ENCODE measurements around the gene TSPAN11. TPM values are rescaled to one million over a fixed set of nuclear protein-coding genes. Genes with fewer than 3 reads are reported as not detected.

TSPAN11 gene
- total and polyA plus RNA-seq, 2 experiments from 2014 or later = 2.1 to 6.0 TPM

GRCh38 chr12:31002361-31002725 is 75.8 kb downstream of the TSPAN11 start:
- TF ChIP-seq EZH2phosphoT487 (IDR thresholded peaks at IDR 0.05; ENCODE audit: unreplicated experiment) = no peak
- Mint-ChIP-seq H3K36me3 (ENCODE audit: low read depth) (no peaks in the 10 kb centered on the region), H3K27ac (no peak overlapping the region), H3K4me1 (peaks cover 8% of the 10 kb centered on the region), H3K27me3 (ENCODE audit: insufficient read depth, low read depth, poor library complexity) (peaks cover 27% of the 10 kb centered on the region), H3K4me3 (no peak overlapping the region), H3K9me3 (no peaks in the 10 kb centered on the region)
- Histone ChIP-seq H3F3A (replicated peaks; ENCODE audit: low read depth) (no peaks in the 10 kb centered on the region), H3K9me2 (ENCODE audit: insufficient read depth) (no peaks in the 10 kb centered on the region), H3K4me1 (ENCODE audit: insufficient read depth) (no peaks in the 10 kb centered on the region), H3K27me3 (ENCODE audit: insufficient read depth) (no peaks in the 10 kb centered on the region), H3K79me2 (replicated peaks; ENCODE audit: insufficient read depth) (no peaks in the 10 kb centered on the region), H3K27ac (ENCODE audit: low read depth) (no peak overlapping the region), H4K20me1 (replicated peaks; ENCODE audit: insufficient read depth) (no peaks in the 10 kb centered on the region), H3K36me3 (ENCODE audit: insufficient read depth) (no peaks in the 10 kb centered on the region), H2AFZ (no peak overlapping the region), H3K4me2 (no peak overlapping the region), H3K4me3 (no peak overlapping the region)
- ATAC-seq = no peak
- DNase-seq (ENCODE audit: low spot score) = no peak

- Mint-ChIP-seq H3K4me3 (no peak overlapping the region), H3K9me3 (no peaks in the 10 kb centered on the region), H3K27me3 (ENCODE audit: insufficient read depth, low read depth, poor library complexity) (peaks cover 26% of the 10 kb centered on the region), H3K36me3 (ENCODE audit: low read depth) (no peaks in the 10 kb centered on the region), H3K4me1 (peaks cover 7% of the 10 kb centered on the region; the same call in 2 of the 3 replicates), H3K27ac (no peak overlapping the region)
- Histone ChIP-seq H3F3A (replicated peaks; ENCODE audit: low read depth) (no peaks in the 10 kb centered on the region), H3K4me1 (ENCODE audit: insufficient read depth) (no peaks in the 10 kb centered on the region), H3K27me3 (ENCODE audit: insufficient read depth) (no peaks in the 10 kb centered on the region), H3K4me2 (no peak overlapping the region), H3K27ac (ENCODE audit: low read depth) (no peak overlapping the region), H3K4me3 (no peak overlapping the region), H2AFZ (no peak overlapping the region), H4K20me1 (replicated peaks; ENCODE audit: insufficient read depth) (no peaks in the 10 kb centered on the region), H3K9me2 (ENCODE audit: insufficient read depth) (no peaks in the 10 kb centered on the region), H3K36me3 (ENCODE audit: insufficient read depth) (no peaks in the 10 kb centered on the region), H3K79me2 (replicated peaks; ENCODE audit: insufficient read depth) (no peaks in the 10 kb centered on the region)
- ATAC-seq (no peak), DNase-seq (ENCODE audit: low spot score) (no peak)
- TF ChIP-seq ZNF462 (CRISPR knock-in tag; IDR thresholded peaks at IDR 0.05) = no peak
- TF ChIP-seq POLR2AphosphoS5 (IDR thresholded peaks at IDR 0.05; ENCODE audit: low read depth) = no peak
- no peak for TF ChIP-seq CREB1 (CRISPR knock-in tag; IDR thresholded peaks at IDR 0.05; ENCODE audit: low read depth)
- no peak for TF ChIP-seq ZNF331 (CRISPR knock-in tag; IDR thresholded peaks at IDR 0.05; ENCODE audit: low read depth)
- no peak for TF ChIP-seq ZNF114 (CRISPR knock-in tag; IDR thresholded peaks at IDR 0.05)
- no peak for TF ChIP-seq ETS1 (IDR thresholded peaks at IDR 0.05)
- TF ChIP-seq REST (IDR thresholded peaks at IDR 0.05; ENCODE audit: unreplicated experiment) = no peak
- TF ChIP-seq STAT1 (IDR thresholded peaks at IDR 0.05; ENCODE audit: unreplicated experiment) = no peak
- no peak for TF ChIP-seq JUNB (IDR thresholded peaks at IDR 0.05; ENCODE audit: unreplicated experiment)
- TF ChIP-seq NANOG (IDR thresholded peaks at IDR 0.05; ENCODE audit: borderline replicate concordance) = no peak
- TF ChIP-seq EZH2phosphoT487 (IDR thresholded peaks at IDR 0.05; ENCODE audit: unreplicated experiment) = no peak
Observed at GRCh38 chr12:31002999-31003398, 76.5 kb downstream of the TSPAN11 start.

All from GM23338 (cell line).